ENCODE data around the gene ASPN.
A peak's percentile ranks its signal among the peaks of the same experiment; 100 is the strongest.

ASPN gene

GRCh38 chr9:92482329-92482728 lies at the start of gene ASPN:
Gene ASPN (minus strand): TSS chr9:92482506.
- no peak for DNase-seq (ENCODE audit: low read depth, low spot score)

GRCh38 chr9:92530893-92531292 lies 48.6 kb upstream of the ASPN start:
- DNase-seq (ENCODE audit: low read depth, low spot score) = no peak

- DNase-seq (ENCODE audit: low read depth, low spot score) = no peak
Measured at GRCh38 chr9:92529124-92529523, 46.8 kb upstream of the ASPN start.

- no peak for DNase-seq (ENCODE audit: low read depth, low spot score)
Measured at GRCh38 chr9:92528522-92528849, 46.2 kb upstream of the ASPN start.

- no peak for DNase-seq (ENCODE audit: low read depth, low spot score)
Measured at GRCh38 chr9:92527832-92528521, 45.7 kb upstream of the ASPN start.

GRCh38 chr9:92527291-92527828 lies 45.1 kb upstream of the ASPN start:
- no peak for DNase-seq (ENCODE audit: low read depth, low spot score)

- DNase-seq (ENCODE audit: low read depth, low spot score) = no peak
Measured at GRCh38 chr9:92525306-92525705, 43.0 kb upstream of the ASPN start.

- no peak for DNase-seq (ENCODE audit: low read depth, low spot score)
Measured at GRCh38 chr9:92524881-92525280, 42.6 kb upstream of the ASPN start.

- no peak for DNase-seq (ENCODE audit: low read depth, low spot score)
Measured at GRCh38 chr9:92522983-92523970, 41.0 kb upstream of the ASPN start.

- DNase-seq (ENCODE audit: low read depth, low spot score) = no peak
Measured at GRCh38 chr9:92520837-92521236, 38.5 kb upstream of the ASPN start.

GRCh38 chr9:92518199-92518598 lies 35.9 kb upstream of the ASPN start:
- no peak for DNase-seq (ENCODE audit: low read depth, low spot score)

- DNase-seq (ENCODE audit: low read depth, low spot score) = no peak
Measured at GRCh38 chr9:92517046-92517445, 34.7 kb upstream of the ASPN start.

- no peak for DNase-seq (ENCODE audit: low read depth, low spot score)
Measured at GRCh38 chr9:92516521-92516920, 34.2 kb upstream of the ASPN start.

- DNase-seq (ENCODE audit: low read depth, low spot score) = no peak
Measured at GRCh38 chr9:92514635-92515034, 32.3 kb upstream of the ASPN start.

GRCh38 chr9:92513349-92513748 lies 31.0 kb upstream of the ASPN start:
- DNase-seq (ENCODE audit: low read depth, low spot score) = no peak

- no peak for DNase-seq (ENCODE audit: low read depth, low spot score)
Measured at GRCh38 chr9:92512622-92513021, 30.3 kb upstream of the ASPN start.

GRCh38 chr9:92510747-92511146 lies 28.4 kb upstream of the ASPN start:
- DNase-seq (ENCODE audit: low read depth, low spot score) = no peak

GRCh38 chr9:92509050-92509449 lies 26.7 kb upstream of the ASPN start:
- no peak for DNase-seq (ENCODE audit: low read depth, low spot score)

- DNase-seq (ENCODE audit: low read depth, low spot score) = peak; percentile 22
Measured at GRCh38 chr9:92508018-92508820, 25.9 kb upstream of the ASPN start.

- DNase-seq (ENCODE audit: low read depth, low spot score) = no peak
Measured at GRCh38 chr9:92507496-92507895, 25.2 kb upstream of the ASPN start.

- no peak for DNase-seq (ENCODE audit: low read depth, low spot score)
Measured at GRCh38 chr9:92507005-92507404, 24.7 kb upstream of the ASPN start.

Data from brain pericyte (primary cell).